Astrocyte of the hippocampus (primary cell): ENCODE data around the gene MRPL50.
A peak's percentile ranks its signal among the peaks of the same experiment; 100 is the strongest.

ENCODE experiments used
- DNase-seq: peaks from one replicate; pipeline ENCODE4 v3.0.0; 2011; ENCODE audit warnings: low read depth, low spot score

The MRPL50 gene

DNA sequence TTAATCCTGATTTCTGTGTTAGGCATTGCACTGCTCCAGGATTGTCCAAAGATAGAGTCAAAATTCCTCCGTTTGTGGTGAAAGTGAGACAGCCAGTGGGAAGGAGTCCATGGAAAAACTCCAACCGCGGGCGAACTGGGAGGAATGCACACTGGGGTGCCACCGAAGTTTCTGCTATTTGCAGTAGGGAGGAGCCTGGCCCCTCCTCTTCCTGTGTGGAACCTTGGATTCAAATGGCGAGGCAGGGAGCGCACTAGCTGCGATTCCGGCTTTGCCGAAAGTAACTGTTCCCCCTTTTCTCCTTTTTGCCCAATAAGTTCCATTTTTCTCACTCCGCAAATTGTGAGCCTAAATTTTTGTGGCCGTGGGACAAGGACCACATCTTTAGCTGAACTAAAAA lies 22.9 kb downstream of the MRPL50 start:
- DNase-seq = peak; percentile 34

DNA sequence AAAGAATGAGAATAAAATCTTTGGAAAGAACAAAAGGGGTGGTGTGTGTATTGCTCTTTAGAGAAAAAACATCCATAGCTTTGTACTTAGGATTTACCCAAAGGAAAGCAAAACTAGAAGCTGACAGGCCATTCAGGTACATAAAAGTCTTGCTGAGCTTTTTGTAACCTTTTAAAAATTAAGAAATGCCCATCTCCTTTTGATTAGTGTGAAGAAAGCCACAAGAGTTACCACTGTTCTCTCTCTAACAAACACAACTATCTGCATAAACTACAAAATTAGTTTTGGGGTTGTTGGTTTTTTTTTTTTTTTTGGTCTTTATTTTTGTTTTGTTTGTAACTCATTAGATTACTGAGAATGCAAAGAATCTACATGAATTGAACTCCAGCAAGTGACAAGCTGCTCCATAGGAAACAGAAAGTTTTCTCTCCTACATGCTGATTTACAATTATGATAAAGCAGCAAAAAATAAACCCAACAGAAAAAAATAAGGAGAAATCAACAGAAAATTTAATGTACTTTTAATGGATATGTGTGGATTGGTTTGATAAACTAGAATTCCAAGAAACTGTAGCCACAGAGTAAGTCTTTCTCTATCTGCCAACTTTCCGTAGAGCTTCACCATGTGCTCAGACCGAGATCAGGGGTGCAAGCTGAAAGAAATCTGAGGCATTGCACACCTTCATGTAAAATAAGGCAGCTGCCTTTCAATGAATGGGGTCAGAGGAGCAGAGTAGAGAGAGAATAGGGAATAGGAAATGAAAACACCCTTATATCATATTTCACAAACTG lies 25.9 kb downstream of the MRPL50 start:
- no peak for DNase-seq

DNA sequence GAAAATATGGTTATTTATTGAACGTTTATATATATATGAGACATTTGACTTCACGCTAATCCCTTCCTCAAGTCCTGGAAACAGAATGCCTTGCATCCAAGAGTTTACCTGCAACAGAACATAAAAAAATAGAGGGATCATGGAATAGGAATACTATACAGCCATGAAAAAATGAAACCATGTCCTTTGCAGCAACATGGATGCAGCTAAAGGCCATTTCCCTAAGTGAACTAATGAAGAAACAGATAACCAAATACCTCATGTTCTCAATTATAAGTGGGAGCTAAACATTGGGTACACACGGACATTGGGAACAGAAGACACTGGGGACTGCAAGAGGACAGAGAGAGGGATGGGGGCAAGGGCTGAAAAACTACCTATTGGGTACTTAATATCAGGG lies 26.6 kb downstream of the MRPL50 start:
- DNase-seq = no peak

DNA sequence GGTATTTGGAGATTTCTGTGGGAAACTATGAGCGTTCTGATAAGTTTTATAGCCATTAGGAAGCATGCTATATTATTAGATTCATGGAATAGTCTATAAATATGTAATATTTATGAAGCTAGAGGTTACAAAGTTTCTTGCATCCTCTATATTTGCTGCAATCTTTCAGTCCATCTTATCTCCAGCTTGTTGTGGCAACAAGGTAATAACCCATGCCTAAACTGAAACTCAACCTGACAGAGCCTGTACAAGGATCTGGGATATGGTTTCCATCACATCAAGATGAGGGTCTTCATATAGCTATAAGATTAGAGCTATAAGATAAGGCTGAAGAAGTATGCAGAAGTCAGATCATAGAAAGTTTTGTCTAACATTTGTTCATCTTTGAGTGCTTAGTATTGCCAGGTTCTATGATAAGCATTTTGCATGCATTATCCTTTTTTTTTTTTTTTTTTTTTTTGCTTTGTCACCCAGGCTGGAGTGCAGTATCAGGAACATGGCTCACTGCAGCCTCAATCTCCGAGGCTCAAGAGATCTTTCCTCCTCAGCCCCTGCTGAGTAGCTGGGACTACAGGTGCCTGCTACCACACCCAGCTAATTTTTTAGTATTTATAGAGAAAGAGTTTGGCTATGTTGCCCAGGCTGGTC lies 28.4 kb downstream of the MRPL50 start:
- no peak for DNase-seq

- peak; percentile 84 for DNase-seq
These were observed 29.1 kb downstream of the MRPL50 start for GRCh38 chr9:101369286-101369685.

- DNase-seq = no peak
These were observed 31.1 kb downstream of the MRPL50 start for GRCh38 chr9:101367323-101367722.

DNA sequence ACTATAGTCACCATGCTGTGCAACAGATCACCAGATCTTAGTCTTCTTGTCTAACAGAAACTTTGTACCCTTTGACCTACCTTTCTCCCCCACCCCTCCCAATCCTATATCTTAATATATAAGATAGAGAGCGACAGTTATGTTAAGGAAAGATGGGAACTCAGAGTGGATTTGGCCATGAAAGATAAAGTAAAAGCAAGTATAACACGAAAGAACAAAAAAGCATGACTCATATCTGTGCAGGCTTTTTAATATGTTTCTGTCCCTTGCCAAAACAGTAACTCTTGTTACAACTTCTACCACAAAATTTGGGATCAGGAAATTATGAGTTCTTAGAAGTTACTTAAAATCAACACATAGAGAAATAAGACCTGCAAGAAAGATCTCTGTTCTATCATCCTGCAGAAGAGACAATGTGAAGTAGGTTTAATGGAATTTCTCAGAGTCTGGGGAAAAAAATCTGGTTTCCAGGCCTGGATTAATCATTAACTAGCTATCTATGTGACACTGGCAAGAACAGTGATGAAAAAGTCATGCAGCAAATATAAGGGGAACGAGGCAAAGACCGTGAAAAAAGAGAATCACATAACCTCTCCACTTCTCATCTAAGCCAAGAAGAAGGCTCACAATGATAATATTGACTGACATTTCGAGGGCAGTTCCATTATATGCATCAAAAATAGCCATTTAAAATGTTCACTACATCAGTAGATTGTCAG lies 32.2 kb downstream of the MRPL50 start:
- peak; percentile 21 for DNase-seq

DNA sequence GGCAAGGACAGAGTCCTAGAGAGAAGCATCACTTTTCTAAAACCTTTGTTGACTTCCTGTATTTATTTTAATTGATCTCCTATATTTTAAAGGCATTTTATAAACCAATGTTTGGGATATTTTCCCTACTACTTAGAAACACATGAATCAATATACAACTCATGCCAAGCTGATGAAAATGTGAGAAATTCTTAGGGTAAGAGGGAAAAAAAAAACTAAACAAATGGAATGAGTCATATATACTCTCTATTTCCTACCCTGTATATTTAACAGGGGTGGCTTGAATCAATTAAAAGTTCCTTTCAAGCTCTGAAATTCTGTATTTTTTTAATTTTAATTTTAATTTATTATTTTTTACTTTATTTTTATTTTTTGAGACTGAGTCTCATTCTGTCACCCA lies 33.2 kb downstream of the MRPL50 start:
- DNase-seq = no peak

DNA sequence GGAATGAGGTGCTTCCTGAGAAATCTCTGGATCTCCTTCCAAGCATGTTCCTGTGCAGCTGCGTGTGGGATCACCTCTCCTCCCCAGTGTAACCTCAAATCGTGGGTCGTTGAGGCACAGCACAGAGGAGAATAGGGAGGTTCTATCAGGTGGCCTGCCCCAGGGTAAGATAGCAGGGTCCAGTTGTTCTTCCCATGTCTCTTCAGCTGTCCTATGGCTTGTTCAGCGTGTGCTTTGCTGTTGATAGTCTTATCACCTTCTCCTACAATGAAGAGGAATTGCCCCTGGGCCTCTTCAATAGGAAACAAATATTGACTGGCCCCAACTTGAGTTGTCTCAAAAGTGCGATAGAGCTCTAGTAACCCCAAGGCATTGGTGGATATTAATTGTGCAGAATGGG lies 36.0 kb downstream of the MRPL50 start:
- DNase-seq = no peak

DNA sequence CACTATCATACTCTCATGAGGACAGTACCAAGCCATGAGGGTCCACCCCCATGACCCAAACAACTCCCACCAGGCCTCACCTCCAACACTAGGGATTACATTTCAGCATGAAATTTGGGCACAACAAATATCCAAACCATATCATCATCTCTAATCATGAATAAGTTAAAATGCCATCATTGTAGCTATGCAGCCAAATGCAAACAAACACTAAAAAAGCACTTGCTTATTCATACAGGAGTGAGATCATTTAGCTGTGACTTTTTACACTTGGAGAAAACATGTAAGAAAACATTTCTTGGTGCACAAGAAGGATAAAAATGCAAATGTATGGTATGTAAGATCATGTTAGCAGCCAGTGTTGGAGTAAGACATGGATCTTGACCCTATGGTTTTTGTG lies 37.8 kb downstream of the MRPL50 start:
- DNase-seq = no peak

DNA sequence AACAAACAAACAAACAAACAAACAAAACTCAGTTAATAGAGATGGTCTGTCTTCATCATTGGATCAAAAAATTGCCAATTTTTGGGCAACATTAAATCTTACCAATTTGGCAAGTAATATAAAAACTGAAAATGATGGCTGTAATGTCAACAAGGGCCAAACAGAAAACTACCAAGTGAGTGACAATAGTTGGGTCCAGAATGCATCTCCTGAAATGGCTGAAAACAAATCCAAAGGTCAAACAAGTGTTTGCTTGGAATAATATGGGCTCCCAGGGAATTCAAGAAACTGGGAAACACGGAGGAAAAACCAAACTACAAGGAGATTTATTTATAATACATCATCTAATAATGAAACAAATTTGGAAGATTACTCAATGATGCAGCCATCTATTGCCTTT lies 38.7 kb downstream of the MRPL50 start:
- DNase-seq = no peak

- no peak for DNase-seq
These were observed 41.8 kb downstream of the MRPL50 start for GRCh38 chr9:101356619-101357018.

GRCh38 chr9:101354765-101355708 lies 43.4 kb downstream of the MRPL50 start:
- no peak for DNase-seq

DNA sequence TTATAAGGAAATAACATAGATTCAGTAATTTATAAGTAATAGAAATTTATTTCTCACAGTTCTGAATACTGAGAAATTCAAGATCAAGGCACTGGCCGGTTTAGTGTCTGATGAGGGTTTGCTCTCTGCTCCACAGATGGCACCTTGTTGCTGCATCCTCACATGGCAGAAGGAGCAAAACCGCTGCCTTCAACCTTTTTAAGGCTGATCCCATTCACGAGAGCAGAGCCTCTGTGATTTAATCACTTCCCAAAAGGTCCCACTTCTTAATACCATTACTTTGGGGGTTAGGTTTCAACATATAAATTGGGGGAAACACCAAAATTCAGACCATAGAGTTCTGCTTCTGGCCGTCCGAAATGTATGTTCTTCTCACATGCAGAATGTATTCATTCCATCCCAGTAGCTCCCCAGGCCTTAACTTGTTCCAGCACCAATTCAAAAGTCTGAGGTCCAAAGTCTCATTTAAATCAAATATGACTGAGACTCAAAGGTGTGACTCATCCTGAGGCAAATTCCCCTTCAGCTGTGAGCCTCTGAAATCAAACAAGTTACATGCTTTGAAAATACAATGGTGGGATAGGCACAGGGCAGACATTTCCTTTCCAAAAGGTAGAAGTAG lies 44.2 kb downstream of the MRPL50 start:
- DNase-seq = peak; percentile 45

GRCh38 chr9:101353683-101354082 lies 44.7 kb downstream of the MRPL50 start:
- DNase-seq = no peak

- DNase-seq = no peak
These were observed 45.4 kb downstream of the MRPL50 start for GRCh38 chr9:101352892-101353463.

GRCh38 chr9:101350285-101350684 lies 48.1 kb downstream of the MRPL50 start:
- no peak for DNase-seq

- no peak for DNase-seq
These were observed 55.8 kb downstream of the MRPL50 start for GRCh38 chr9:101342595-101342994.

- DNase-seq = no peak
These were observed 56.5 kb downstream of the MRPL50 start for GRCh38 chr9:101341958-101342357.
